OCI-LY1 (cell line): ENCODE measurements around the gene NFASC.

ENCODE experiments used
- H2AFZ ChIP-seq: fragments of 200-600 bp; sonication (generic), shearing (Covaris generic); 2 replicates; pipeline ENCODE4 v1.6.0; 2014; ENCODE audit warnings: antibody characterized with exemption, mild to moderate bottlenecking, low read length
- H3F3A ChIP-seq: fragments of 200-600 bp; sonication (generic), shearing (Covaris generic); 2 replicates; pipeline ENCODE4 v1.6.0; 2014; ENCODE audit warnings: mild to moderate bottlenecking, antibody characterized with exemption, low read length, moderate library complexity; ENCODE audit not compliant: insufficient read depth
- H3K27ac ChIP-seq: fragments of 200-600 bp; sonication (generic); 2 replicates; pipeline ENCODE4 v1.5.1; 2014; ENCODE audit warnings: low read length, mixed run types, mild to moderate bottlenecking, low read depth; ENCODE audit not compliant: poor library complexity, severe bottlenecking
- H3K27me3 ChIP-seq: fragments of 200-600 bp; sonication (generic); 2 replicates; pipeline ENCODE4 v1.6.0; 2014; ENCODE audit warnings: antibody characterized with exemption, mild to moderate bottlenecking, low read length, moderate library complexity; ENCODE audit not compliant: insufficient read depth
- H3K36me3 ChIP-seq: fragments of 200-600 bp; sonication (generic); 2 replicates; pipeline ENCODE4 v1.6.1; 2014; ENCODE audit warnings: mild to moderate bottlenecking, antibody characterized with exemption, low read length, moderate library complexity, mixed read lengths; ENCODE audit not compliant: insufficient read depth
- H3K4me1 ChIP-seq: fragments of 200-600 bp; sonication (generic); 2 replicates; pipeline ENCODE4 v1.5.1; 2014; ENCODE audit warnings: mild to moderate bottlenecking, low read length, moderate library complexity; ENCODE audit not compliant: insufficient read depth, severe bottlenecking
- H3K4me2 ChIP-seq: fragments of 200-600 bp; sonication (generic), shearing (Covaris generic); 2 replicates; pipeline ENCODE4 v1.6.1; 2014; ENCODE audit warnings: low read length
- H3K4me3 ChIP-seq: fragments of 200-600 bp; sonication (generic); 2 replicates; pipeline ENCODE4 v1.5.1; 2014; ENCODE audit warnings: low read length, low read depth, mild to moderate bottlenecking, mixed read lengths; ENCODE audit not compliant: poor library complexity, severe bottlenecking
- H3K79me2 ChIP-seq: fragments of 200-600 bp; shearing (Covaris generic); 2 replicates; pipeline ENCODE4 v1.6.1; 2016; ENCODE audit warnings: mixed run types, low read length, mixed read lengths; ENCODE audit not compliant: insufficient read depth
- H3K9ac ChIP-seq: fragments of 200-600 bp; sonication (generic), shearing (Covaris generic); 2 replicates; pipeline ENCODE4 v1.6.1; 2014; ENCODE audit warnings: mild to moderate bottlenecking, low read length, mixed read lengths
- H3K9me2 ChIP-seq: fragments of 200-600 bp; sonication (generic), shearing (Covaris generic); 2 replicates; pipeline ENCODE4 v1.6.1; 2014; ENCODE audit warnings: low read depth, mild to moderate bottlenecking, low read length, mixed read lengths
- H3K9me3 ChIP-seq: fragments of 200-600 bp; shearing (Covaris generic); 2 replicates; pipeline ENCODE4 v1.6.1; 2014; ENCODE audit warnings: low read length, mixed read lengths
- H4K20me1 ChIP-seq: fragments of 200-600 bp; sonication (generic), shearing (Covaris generic); 2 replicates; pipeline ENCODE4 v1.6.0; 2016; ENCODE audit warnings: mild to moderate bottlenecking, low read length; ENCODE audit not compliant: insufficient read depth
- EZH2 ChIP-seq: fragments of 200-600 bp; sonication (generic), shearing (Covaris generic); IDR thresholded peaks from 2 replicates; pipeline ENCODE4 v1.8.0; 2017; ENCODE audit warnings: borderline replicate concordance, mixed run types, mild to moderate bottlenecking, antibody characterized with exemption, low read length, moderate library complexity, mixed read lengths
- TF ChIP-seq, protein P1 (sequence below): fragments of 200-600 bp; sonication (generic), shearing (Covaris generic); IDR thresholded peaks from 2 replicates; pipeline ENCODE4 v1.5.1; 2017; ENCODE audit warnings: mild to moderate bottlenecking, antibody characterized with exemption, low read length, moderate library complexity, mixed read lengths

Gene NFASC

DNA sequence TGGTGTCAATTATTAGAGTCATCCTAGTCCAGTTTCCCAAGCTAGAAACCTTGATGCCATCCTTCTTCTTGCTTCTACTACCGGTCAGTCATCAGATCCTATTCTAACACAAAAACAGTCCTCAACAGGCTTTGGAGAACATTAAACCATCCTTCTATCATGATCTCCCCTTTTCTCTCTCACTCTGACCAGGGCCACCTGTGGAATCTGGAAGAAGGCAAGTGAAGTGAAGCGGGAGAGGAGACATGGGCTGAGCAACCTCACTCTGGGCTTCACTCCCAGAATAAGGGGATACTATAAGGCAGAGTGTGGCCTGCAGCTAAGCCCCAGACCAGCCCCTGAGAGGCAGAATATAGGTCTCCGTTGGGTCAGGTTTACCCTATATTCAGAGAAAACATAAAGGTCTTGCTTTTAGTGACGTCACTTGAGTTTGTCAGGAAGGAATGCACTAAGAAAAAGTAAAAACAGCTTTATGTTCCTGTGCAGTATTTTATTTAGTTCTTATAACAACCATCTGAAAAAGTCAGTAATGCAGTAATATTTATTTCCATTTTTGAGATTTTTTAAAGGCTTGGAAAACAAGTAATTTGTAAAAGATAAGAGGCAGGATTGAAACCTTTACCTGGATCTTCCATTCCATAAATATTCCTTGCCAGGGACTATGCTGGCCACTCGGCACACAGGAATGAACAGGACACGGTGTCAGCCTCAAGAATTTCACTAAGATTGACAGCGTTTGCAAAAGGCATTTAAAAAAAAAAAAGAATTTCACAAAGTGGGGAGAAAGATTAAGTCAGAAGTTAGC, 61.3 kb downstream of the NFASC start:
- no peaks in the 10 kb centered on the region for H3K9me2 ChIP-seq
- no peak overlapping the region for H3K4me2 ChIP-seq
- H3K27me3 ChIP-seq: no peaks in the 10 kb centered on the region; the same call in 1 of the 2 replicates
- no peak overlapping the region for H3K9ac ChIP-seq
- H2AFZ ChIP-seq: no peak overlapping the region
- no peak overlapping the region for H3K4me3 ChIP-seq
- no peaks in the 10 kb centered on the region for H3K9me3 ChIP-seq
- no peaks in the 10 kb centered on the region for H3K79me2 ChIP-seq
- no peaks in the 10 kb centered on the region for H4K20me1 ChIP-seq
- TF ChIP-seq, protein P1, sequence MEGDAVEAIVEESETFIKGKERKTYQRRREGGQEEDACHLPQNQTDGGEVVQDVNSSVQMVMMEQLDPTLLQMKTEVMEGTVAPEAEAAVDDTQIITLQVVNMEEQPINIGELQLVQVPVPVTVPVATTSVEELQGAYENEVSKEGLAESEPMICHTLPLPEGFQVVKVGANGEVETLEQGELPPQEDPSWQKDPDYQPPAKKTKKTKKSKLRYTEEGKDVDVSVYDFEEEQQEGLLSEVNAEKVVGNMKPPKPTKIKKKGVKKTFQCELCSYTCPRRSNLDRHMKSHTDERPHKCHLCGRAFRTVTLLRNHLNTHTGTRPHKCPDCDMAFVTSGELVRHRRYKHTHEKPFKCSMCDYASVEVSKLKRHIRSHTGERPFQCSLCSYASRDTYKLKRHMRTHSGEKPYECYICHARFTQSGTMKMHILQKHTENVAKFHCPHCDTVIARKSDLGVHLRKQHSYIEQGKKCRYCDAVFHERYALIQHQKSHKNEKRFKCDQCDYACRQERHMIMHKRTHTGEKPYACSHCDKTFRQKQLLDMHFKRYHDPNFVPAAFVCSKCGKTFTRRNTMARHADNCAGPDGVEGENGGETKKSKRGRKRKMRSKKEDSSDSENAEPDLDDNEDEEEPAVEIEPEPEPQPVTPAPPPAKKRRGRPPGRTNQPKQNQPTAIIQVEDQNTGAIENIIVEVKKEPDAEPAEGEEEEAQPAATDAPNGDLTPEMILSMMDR: no peak
- no peak for TF ChIP-seq EZH2
- no peak overlapping the region for H3K27ac ChIP-seq
- H3K36me3 ChIP-seq: no peaks in the 10 kb centered on the region
- H3F3A ChIP-seq: no peaks in the 10 kb centered on the region
- no peaks in the 10 kb centered on the region for H3K4me1 ChIP-seq

DNA sequence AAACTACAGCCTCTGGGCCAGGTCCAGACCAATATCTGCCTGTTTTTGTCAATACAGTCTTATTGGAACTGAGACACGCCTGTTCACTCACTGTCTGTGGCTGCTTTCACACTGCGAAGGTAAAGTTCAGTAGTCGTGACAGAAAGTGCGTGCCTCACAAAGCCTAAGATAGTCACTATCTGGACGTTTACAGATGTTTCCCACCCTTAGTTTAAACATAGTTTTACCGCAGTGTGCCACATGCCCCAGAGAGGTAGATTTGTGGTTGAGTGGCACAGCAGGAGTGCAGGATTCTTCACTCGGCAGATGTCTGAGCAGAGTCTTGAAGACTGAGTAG, 61.9 kb downstream of the NFASC start:
- Histone ChIP-seq H3K9me3 (no peaks in the 10 kb centered on the region), H4K20me1 (no peaks in the 10 kb centered on the region), H3K4me3 (no peak overlapping the region), H3F3A (no peaks in the 10 kb centered on the region), H3K27me3 (no peaks in the 10 kb centered on the region; the same call in 1 of the 2 replicates), H3K79me2 (no peaks in the 10 kb centered on the region), H3K9ac (no peak overlapping the region), H3K36me3 (no peaks in the 10 kb centered on the region), H3K9me2 (no peaks in the 10 kb centered on the region), H3K27ac (no peak overlapping the region), H3K4me1 (no peaks in the 10 kb centered on the region), H2AFZ (no peak overlapping the region), H3K4me2 (no peak overlapping the region)
- TF ChIP-seq, protein P1: no peak
- TF ChIP-seq EZH2: no peak

DNA sequence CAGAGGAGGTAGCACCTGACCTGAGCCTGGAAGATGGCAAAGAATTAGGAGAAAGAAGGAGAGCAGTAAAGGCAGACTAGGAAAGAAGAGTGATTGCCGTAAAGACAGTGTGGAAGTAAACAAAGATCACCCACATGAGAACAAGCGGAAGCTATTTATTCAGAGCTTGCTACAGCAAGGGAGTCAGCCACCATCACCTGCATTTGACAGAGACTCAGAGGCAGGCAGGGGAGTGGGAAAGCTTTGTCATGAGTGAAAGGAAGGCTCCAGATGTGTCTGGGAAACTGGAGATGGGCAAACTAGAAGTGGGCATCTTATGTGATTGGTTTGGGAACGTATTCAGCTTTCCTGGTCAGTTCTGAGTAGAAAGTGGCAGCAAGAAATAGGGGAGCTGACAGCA, 64.5 kb downstream of the NFASC start:
- no peaks in the 10 kb centered on the region for H3K9me2 ChIP-seq
- H3K36me3 ChIP-seq: no peaks in the 10 kb centered on the region
- H4K20me1 ChIP-seq: no peaks in the 10 kb centered on the region
- no peaks in the 10 kb centered on the region for H3K9me3 ChIP-seq
- H3K9ac ChIP-seq: no peak overlapping the region
- no peaks in the 10 kb centered on the region for H3F3A ChIP-seq
- no peak overlapping the region for H3K27ac ChIP-seq
- no peak overlapping the region for H2AFZ ChIP-seq
- H3K4me2 ChIP-seq: no peak overlapping the region
- no peaks in the 10 kb centered on the region; the same call in 1 of the 2 replicates for H3K27me3 ChIP-seq
- H3K4me1 ChIP-seq: no peaks in the 10 kb centered on the region
- no peaks in the 10 kb centered on the region for H3K79me2 ChIP-seq
- no peak for TF ChIP-seq EZH2
- TF ChIP-seq, protein P1: no peak
- no peak overlapping the region for H3K4me3 ChIP-seq
